ENCODE data around the gene JAKMIP1.

JAKMIP1 gene

GRCh38 chr4:6199422-6199921 lies 877 bp downstream of the JAKMIP1 start:
- DNase-seq: peak; percentile 70

DNA sequence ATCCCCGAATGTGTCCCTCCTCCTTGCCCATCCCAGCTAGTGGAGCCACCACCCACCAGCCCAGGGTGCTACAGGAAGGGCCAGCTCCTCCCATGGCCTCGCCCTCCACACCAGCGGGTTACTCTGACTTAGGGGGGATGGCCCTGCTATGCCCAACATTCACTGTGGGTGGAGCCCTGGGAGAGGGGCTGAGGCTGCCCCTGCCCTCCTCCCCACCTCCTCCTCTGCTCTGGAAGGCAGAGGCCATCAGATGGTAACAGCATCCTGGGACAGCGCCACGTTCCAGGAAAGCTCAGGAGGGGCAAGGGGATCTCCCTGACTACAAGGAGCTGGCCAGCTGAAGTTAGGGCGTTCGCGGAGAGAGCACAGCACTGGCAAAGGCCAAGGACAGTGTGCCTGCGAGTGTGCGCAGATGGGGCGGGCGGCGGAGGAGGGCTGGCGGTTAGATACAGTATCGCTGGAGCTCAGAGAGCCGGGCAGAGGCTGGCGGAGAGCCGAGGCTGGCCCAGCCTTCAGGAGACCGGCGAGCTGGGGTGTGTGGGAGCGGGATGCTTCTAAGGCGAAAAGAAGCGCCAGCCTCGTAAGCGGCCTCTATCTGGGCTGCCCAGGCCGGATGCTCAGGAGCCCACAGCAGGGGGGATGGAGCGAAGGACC lies 1.5 kb downstream of the JAKMIP1 start:
- peak; percentile 47 for DNase-seq

DNA sequence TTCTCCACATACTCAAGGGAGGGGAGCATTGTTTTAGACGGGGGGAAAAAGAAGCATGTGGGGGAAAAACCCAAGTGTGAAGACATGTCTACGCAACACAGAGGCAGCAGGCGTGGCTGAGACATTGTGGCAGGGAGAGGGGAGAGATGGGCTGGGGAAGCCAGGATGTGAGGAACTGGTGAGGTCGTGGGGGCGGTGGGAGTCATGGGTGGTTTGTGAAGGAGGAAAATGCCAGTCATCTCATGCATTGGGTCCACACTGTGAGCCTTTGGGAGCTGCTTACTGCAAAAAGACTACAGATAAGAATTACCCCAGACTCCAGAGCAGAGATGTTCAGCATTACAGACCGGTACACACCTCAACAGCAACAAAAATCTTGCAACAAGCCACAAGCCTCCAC lies 2.1 kb downstream of the JAKMIP1 start:
- DNase-seq: no peak

DNA sequence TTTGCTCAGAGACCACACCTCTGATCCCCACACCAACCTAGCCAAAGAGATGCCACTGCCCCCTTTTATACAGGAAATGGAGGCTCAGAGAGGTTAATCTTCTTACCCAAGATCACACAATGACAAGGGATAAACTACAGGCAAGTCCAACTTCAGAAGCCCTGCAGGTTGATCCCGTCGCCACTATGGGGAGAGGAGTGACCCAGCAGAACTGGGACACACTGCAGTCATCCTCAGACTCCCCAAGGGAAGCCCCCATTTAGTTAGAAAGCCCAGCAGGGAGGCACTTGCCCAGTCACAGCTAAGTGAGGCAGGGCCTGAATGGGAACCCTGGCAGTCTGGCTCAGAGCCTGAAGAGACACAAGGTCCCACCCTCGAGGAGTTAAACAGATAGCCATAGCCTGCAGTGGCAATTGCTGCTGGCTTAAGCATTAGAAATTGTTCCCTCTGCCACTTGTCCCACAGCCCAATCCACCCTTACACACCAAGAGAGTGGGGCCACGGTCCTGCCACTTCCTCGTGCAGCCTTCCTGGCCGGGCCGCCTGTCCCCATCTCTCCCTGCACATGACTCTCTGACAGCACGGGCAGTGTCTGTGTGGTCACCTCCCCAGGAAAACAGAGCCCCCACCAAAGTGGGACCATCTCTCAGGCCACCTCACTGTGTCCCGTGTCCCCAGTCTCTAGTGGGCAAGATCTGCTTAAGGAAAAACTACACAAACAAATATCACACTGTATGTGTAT lies 2.7 kb downstream of the JAKMIP1 start:
- no peak for DNase-seq

- DNase-seq: no peak
Measured at GRCh38 chr4:6196871-6197270, 3.5 kb downstream of the JAKMIP1 start.

GRCh38 chr4:6196324-6196723 lies 4.0 kb downstream of the JAKMIP1 start:
- DNase-seq: no peak

DNA sequence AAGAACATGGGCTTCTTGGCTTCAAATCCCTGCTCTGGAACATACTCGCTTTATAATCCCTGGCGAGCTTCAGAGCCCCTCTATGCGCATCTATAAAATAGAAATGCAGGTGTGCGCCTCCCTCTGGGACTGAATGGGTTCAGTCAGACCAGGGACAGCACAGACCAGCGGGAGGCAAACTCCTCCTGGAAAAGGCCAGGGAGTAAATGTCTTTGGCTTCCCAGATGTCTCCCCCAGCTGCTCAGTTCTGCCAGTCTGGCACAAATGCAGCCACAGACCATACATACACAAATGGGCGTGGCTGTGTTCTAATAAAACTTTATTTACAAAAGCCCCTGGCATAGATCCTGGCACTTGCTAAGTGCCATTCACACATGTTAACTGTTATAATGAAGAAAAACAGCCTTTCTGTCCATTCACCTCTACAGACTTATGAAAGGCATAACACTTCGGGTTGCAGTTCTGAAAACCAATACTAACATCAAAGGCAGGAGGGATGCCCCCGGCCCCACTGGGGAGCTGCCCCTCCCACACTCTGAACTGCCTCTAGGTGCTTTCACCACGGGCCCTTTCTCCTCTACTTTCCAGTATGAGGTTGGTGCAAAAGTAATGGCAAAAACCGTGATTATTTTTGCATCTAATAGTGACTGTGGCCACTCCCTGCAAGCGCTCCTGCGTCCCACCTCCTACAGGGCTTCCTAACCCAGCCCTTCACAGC lies 4.6 kb downstream of the JAKMIP1 start:
- no peak for DNase-seq

DNA sequence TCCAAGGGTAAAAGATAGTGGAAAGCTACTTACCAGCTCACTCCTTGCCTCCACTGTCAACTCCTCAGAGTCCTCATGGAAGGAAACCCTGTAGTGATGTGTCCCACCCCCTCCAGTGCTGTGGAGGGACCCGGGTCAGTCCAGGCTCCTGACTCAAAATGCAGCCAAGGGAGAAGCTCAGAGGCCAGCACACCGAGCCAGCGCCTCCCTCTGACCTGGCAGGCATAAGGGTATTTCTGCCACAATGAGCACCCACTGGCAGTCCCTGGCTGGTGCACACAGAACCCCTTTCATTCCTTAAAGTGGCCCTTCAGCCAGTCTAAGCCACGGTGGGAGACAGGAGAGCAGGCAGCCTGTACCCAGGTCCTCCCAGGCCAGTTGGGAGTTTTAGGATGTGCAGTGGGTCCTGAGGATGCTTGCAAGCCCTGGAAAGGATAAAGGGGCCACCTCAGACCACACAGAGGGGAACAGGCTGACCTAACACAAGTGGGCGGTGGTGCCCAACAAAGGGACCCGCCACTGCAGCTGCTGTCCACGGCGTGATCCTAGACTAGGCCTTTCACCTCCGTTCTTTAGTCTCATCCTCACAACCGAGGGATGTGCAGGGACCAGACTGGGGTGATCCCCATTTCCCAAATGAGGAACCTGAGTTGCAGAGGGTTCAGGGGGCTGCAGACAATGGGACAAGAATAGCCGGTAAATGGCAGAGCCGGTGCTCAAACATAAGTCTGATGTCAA lies 5.7 kb downstream of the JAKMIP1 start:
- DNase-seq: no peak

- no peak for DNase-seq
Measured at GRCh38 chr4:6193399-6193798, 7.0 kb downstream of the JAKMIP1 start.

GRCh38 chr4:6192245-6192644 lies 8.1 kb downstream of the JAKMIP1 start:
- DNase-seq: peak; percentile 64

- peak; percentile 52 for DNase-seq
Measured at GRCh38 chr4:6191448-6192130, 8.8 kb downstream of the JAKMIP1 start.

DNA sequence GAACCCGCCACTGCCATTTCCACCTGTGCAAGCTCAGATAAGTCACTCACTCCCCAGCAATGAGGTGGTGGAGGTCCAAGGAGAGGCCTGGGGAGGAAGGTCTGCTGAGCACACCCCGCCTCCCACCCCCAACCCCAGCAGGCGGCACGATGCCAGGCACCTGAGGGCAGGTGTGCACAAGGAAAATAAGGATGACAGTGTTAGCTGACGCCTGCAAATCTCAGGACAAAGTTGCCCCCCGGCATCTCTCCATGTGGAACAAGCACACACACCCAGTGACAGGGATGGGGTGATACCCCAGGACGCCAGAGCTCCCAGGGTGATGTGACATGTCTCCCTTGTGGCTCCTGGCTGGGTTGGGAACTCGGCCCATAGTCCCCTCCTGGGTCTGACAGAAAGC lies 9.9 kb downstream of the JAKMIP1 start:
- no peak for DNase-seq

GRCh38 chr4:6189511-6189910 lies 10.8 kb downstream of the JAKMIP1 start:
- no peak for DNase-seq

- no peak for DNase-seq
Measured at GRCh38 chr4:6188687-6189305, 11.6 kb downstream of the JAKMIP1 start.

GRCh38 chr4:6184169-6184568 lies 16.2 kb downstream of the JAKMIP1 start:
- no peak for DNase-seq

- no peak for DNase-seq
Measured at GRCh38 chr4:6183740-6184139, 16.6 kb downstream of the JAKMIP1 start.

GRCh38 chr4:6182376-6183280 lies 17.7 kb downstream of the JAKMIP1 start:
- DNase-seq: no peak

DNA sequence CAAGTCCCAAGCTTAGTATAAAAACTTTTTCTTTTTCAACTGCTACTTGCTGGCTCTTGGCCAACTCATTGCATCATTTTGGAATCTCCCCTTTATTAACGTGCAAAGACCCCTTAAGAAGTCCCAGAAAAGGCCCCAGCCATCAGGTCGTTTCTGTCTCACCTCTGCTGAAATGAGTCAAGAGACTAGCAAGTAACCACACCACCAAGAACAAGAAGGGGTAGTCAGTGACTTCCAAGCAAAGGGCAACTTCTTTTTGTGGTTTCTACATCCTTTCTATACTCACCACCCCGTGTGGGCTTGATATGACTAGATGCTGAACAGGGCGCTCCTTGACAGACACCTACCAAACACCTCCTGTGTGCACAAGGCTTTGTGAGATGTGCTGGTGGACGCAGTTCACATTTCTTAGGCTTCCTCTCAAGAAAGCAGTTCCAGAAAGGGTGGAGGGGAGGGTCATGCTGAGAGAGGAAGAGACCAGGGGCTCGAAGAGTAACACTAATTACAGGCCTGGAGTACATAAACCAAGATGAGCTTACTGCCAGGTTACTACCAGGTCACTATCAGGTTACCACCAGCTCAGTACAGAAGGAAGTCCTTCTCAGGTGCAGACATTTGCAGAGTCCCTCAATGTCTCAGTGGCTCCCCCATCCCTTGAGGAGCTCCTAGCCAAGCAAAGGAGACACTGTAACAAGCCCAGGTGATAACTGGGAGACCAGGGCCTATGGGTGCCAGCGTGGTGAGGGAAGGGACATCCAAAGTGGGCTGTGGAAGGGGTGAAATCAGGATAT lies 19.3 kb downstream of the JAKMIP1 start:
- DNase-seq: no peak

DNA sequence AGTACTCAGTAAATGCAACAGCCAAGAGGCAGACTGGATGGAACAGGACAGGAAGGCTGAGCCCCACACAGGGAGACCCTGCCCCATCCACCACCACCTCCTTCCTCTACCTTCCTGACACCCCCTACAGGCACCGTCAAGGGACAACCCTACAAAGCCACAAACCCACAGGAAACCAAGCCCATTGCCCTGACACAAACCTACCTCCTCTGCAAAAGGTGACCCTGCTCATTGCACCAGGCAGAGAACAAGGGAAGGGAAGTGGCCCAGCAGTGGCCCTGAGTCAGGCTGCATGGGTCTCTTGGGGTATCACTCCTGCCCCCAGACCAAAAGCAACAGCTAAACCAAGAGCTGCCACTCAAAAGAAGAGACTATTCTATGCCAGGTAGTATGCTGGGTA lies 21.0 kb downstream of the JAKMIP1 start:
- no peak for DNase-seq

DNA sequence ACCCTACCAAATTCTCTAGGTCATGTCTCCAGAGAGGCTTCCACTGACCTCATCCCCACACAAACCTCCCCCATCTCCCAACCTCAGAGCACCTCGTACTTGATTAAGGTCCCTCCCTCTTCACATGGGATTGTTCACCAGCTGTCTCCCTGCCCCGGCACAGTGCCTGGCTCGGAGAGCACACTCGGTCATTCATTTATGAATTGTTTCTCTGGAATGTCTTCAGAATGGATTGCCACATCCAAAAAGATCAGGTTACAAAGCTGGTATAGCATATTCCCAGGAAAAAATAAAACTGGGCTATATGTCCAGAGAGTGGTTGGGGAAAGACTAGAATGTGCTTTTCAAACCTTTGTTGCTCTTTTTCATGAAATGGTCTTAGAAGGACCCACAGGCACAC lies 21.6 kb downstream of the JAKMIP1 start:
- DNase-seq: no peak
